Right atrium auricular region (tissue), 2 donors: ENCODE data around the gene RMND5A. TPM values are rescaled to one million over a fixed set of nuclear protein-coding genes. Genes with fewer than 3 reads are reported as not detected.
"Not testable (repeated sequence)": the region's sequence is repeated elsewhere in the genome, so short reads cannot be mapped to it uniquely, and the experiment has no call there.

Source experiments
- DNase-seq: peaks from one replicate; pipeline ENCODE4 v3.0.0-alpha.2; 2019; ENCODE audit warnings: low spot score
- H3K27ac ChIP-seq, 2 donors: fragments of 200-600 bp; sonication (generic); 1 replicate in 1 of 2; 2 replicates in 1 of 2; pipeline ENCODE4 v1.5.1; 2016 to 2019
- H3K27me3 ChIP-seq, 2 donors: fragments of 200-600 bp; sonication (generic); one replicate each; pipeline versions ENCODE4 v1.5.1 to v1.6.0; 2017 to 2019
- H3K36me3 ChIP-seq: fragments of 200-600 bp; sonication (generic); one replicate; pipeline ENCODE4 v1.5.1; 2016
- H3K4me1 ChIP-seq, 2 donors: fragments of 200-600 bp; sonication (generic); one replicate each; pipeline versions ENCODE4 v1.5.1 to v1.6.0; 2017 to 2019
- H3K4me3 ChIP-seq, 2 donors: fragments of 200-600 bp; sonication (generic); 1 replicate in 1 of 2; 2 replicates in 1 of 2; pipeline ENCODE4 v1.5.1; 2017 to 2019; ENCODE audit warnings: mild to moderate bottlenecking in 1 of 2, moderate library complexity in 1 of 2
- H3K9me3 ChIP-seq, 2 donors: fragments of 200-600 bp; sonication (generic); one replicate each; pipeline ENCODE4 v1.5.1; 2019
- total RNA-seq, 2 donors: library from RNA; depleted of rRNA; stranded (reverse); fragments of >200 nt; gene quantifications; one replicate each; pipeline ENCODE4 v1.1.0, GENCODE V29; 2016
- TF ChIP-seq, protein P1 (sequence below), 2 donors: fragments of 200-600 bp; sonication (generic); IDR thresholded peaks; one replicate each; pipeline ENCODE4 v1.5.1; 2019; ENCODE audit warnings: antibody characterized with exemption in 2 of 2

RMND5A gene
- total RNA-seq, 2 donors from 2014 or later: 71.0 to 76.6 TPM

DNA sequence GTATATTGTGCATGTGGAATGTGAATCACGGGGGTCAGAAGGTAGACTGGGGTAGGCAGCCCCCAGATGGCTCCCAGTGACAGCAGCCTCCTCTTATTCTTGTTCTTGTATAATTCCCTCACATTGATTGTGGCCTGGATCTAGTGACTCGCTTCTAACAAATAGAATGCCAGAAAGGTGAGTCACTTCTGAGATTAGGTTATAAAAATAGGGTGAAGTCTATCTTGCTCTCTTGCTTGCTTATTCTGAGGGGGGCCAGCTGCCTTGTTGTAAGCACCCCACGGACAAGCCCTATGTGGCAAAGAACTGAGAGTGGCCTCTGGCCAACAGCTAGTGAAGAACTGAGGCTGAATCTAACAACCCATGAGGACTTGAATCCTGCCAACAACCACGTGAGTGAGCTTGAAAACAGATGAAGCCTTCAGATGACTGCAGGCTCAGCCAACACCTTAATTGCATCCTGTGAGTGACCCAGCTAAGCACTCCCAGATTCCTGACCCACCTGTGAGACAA, 15.6 kb upstream of the RMND5A start:
- DNase-seq: no peak
- Histone ChIP-seq H3K27ac (peak overlapping the region; percentile 75 to 88), H3K27me3 (no peaks in the 10 kb centered on the region), H3K4me1 (peaks cover 0 to 19% of the 10 kb centered on the region in 2 donors), H3K4me3 (no peak overlapping the region), H3K36me3 (no peaks in the 10 kb centered on the region), H3K9me3 (peaks cover 0 to 9% of the 10 kb centered on the region in 2 donors)
- TF ChIP-seq, protein P1, sequence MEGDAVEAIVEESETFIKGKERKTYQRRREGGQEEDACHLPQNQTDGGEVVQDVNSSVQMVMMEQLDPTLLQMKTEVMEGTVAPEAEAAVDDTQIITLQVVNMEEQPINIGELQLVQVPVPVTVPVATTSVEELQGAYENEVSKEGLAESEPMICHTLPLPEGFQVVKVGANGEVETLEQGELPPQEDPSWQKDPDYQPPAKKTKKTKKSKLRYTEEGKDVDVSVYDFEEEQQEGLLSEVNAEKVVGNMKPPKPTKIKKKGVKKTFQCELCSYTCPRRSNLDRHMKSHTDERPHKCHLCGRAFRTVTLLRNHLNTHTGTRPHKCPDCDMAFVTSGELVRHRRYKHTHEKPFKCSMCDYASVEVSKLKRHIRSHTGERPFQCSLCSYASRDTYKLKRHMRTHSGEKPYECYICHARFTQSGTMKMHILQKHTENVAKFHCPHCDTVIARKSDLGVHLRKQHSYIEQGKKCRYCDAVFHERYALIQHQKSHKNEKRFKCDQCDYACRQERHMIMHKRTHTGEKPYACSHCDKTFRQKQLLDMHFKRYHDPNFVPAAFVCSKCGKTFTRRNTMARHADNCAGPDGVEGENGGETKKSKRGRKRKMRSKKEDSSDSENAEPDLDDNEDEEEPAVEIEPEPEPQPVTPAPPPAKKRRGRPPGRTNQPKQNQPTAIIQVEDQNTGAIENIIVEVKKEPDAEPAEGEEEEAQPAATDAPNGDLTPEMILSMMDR (IDR thresholded peaks at IDR 0.05): no peak

DNA sequence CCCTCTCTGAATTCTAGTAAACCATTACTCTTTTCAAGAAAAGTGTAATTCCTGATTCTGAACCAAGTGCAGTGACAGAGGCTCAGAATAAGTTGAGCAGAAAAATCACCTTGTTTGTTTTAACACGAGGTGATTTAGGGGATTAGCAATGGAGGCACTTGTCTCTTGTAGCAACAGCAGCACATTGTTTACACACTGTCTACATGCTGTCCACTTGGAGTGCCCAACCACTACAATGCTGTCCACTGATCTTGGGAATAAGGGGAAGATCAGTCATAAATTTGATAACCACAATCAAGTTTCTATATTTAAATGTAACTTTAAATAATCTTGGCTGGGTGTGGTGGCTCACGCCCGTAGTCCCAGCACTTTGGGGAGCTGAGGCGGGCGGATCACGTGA, 13.9 kb upstream of the RMND5A start:
- Histone ChIP-seq H3K27me3 (no peaks in the 10 kb centered on the region), H3K27ac (peak overlapping the region; percentile 75 to 88), H3K4me3 (no peak overlapping the region), H3K36me3 (no peaks in the 10 kb centered on the region), H3K4me1 (peaks cover 0 to 19% of the 10 kb centered on the region in 2 donors), H3K9me3 (peaks cover 0 to 9% of the 10 kb centered on the region in 2 donors)
- TF ChIP-seq, protein P1 (IDR thresholded peaks at IDR 0.05): no peak
- DNase-seq: no peak

DNA sequence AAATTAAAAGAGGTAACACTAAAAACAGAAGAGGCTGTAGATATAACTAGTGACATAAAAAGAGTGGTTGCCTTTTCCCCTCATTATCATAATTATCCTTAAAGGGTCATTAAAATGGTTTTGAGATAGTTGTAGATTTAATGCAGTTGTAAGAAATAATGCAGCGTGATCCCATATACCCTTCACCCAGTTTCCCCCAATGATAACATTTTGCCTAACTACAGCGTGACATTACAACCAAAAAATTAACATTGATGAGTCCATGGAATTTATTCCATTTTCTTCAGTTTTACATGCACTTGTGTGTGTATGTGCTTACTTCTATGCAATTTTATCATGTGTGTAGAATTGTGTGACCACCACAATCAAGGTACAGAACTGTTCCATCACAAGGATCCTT, 13.2 kb upstream of the RMND5A start:
- H3K27me3 ChIP-seq: no peaks in the 10 kb centered on the region
- H3K4me3 ChIP-seq: no peak overlapping the region
- peak overlapping the region; percentile 75 to 88 for H3K27ac ChIP-seq
- H3K4me1 ChIP-seq: peaks cover 0 to 19% of the 10 kb centered on the region in 2 donors
- TF ChIP-seq, protein P1 (IDR thresholded peaks at IDR 0.05): no peak
- no peaks in the 10 kb centered on the region for H3K36me3 ChIP-seq
- DNase-seq: no peak
- H3K9me3 ChIP-seq: peaks cover 0 to 9% of the 10 kb centered on the region in 2 donors

DNA sequence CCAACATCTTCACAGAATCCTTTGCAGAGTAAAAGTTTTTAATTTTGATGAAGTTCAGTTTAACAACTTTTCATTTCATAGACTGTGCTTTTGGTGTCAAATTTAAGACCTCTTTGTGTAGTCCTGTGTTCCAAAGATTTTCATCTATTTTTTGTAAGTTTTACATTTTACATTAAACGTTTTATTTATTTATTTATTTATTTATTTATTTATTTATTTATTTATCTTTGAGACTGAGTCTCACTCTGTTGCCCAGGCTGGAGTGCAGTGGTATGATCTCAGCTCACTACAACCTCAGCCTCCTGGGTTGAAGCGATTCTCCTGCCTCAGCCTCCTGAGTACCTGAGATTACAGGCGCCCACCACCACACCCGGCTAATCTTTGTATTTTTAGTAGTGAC, 12.0 kb upstream of the RMND5A start:
- DNase-seq, H3K9me3 ChIP-seq, H3K27ac ChIP-seq, H3K4me3 ChIP-seq, H3K27me3 ChIP-seq, H3K36me3 ChIP-seq: not testable (repeated sequence)
- H3K4me1 ChIP-seq: peaks cover 0 to 19% of the 10 kb centered on the region in 2 donors

DNA sequence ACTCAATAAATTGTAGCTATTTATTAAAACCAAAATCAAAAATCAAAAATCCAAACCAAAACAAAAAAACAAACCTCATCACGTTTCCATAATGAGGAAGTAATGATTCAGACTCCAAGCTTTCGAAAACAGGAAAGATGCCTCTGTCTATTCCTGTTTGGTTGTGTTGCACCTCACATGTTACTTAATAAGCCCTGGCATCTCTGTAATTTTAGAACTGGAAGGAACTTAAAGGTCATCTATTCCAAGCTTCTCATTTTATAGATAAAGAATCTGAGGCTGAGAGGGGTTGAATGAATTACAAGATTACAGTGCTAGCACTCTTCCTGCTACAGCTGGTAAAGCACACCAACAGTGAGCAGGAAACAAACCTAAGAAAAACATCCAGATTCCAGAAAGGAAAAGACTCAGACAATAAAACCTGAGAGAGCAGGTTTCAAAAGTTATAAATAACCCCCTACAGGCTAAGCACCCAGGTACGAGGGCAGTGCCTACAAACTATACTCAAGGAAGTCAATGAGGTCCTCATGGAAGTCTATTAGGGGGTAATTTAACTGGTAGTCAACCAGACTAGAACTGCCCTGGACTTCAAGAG, 5.4 kb upstream of the RMND5A start:
- DNase-seq, H3K4me1 ChIP-seq, H3K27me3 ChIP-seq, H3K9me3 ChIP-seq, H3K36me3 ChIP-seq, H3K4me3 ChIP-seq: not testable (repeated sequence)
- H3K27ac ChIP-seq: peak overlapping the region; percentile 46 to 83

DNA sequence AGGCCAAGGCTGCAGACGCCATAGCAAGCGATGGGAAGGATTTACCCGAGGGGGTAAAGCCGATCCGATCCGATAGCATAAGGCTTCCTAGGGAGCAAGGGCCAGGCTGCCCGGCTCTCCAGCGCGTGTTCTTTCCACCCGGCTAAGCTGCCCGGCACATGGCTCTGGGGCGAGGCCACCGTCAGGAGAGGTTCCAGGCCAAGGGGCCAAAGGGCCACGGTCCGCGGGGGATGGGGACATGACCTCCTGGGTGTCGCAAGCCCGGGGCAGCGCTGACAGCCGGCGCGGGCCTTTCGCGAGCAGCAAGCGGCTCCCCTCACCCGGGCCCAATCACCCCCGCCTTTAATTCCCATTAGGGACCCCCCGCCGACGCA, 841 bp upstream of the RMND5A start:
- H3K4me3 ChIP-seq: peak overlapping the region; percentile 29 to 70
- not testable (repeated sequence) for H3K4me1 ChIP-seq, H3K27me3 ChIP-seq, DNase-seq, H3K9me3 ChIP-seq, H3K36me3 ChIP-seq
- peak overlapping the region; percentile 84 to 85 for H3K27ac ChIP-seq

DNA sequence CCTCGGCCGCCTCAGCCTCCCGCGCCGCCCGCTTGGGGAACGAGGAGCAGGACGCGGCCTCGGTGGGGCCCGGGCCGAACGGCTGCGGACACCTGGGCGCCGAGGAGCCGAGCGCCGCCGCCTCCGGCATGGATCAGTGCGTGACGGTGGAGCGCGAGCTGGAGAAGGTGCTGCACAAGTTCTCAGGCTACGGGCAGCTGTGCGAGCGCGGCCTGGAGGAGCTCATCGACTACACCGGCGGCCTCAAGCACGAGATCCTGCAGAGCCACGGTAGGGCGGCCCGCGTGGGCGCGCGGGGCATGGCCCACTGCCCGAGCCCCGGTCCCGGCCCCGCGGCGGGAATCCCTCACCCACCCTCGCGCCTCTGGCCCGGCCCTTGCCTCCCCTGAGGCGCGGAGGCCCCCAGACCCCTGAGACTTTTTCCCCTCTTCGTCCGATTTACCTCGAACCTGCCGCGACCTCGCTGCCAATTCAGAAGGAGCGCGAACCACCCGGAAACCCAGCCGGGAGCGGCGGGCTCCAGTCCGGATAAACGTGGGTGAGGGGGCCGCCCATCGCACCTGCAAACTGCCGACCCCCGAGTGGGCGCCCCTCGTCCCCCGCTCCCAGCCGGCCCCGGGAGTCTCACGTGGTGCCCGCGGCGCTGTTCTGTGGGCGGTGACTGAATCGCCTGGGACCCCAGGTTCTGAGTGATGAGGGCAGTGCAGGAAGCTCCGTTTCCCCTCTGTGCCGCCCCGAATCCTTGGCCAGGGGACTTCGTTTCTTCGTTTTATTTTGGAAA, 639 bp downstream of the RMND5A start:
- peak overlapping the region; percentile 84 to 85 for H3K27ac ChIP-seq
- peak overlapping the region; percentile 59 to 70 for H3K4me3 ChIP-seq
- H3K4me1 ChIP-seq, DNase-seq, H3K9me3 ChIP-seq, H3K36me3 ChIP-seq, H3K27me3 ChIP-seq: not testable (repeated sequence)

DNA sequence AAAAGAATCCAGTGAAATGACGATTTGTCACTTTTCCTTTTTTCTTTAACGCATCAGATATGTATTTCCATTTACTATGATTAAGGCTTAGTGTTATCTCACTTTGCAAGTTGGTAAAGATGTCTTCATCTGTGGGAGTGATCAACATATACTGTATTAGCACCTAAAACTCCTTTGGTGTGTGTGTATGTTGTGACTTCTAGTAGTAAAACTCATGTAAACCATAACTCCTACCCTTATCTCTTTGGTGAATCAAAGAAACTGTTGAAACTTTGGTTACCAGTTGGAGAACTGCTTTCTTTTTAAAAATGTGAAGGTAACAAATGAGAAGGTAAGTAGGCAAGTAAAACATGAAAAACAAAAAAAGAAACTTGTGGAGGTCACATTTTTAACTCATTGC, 5.6 kb downstream of the RMND5A start:
- H3K27ac ChIP-seq, H3K27me3 ChIP-seq, H3K36me3 ChIP-seq, DNase-seq, H3K4me3 ChIP-seq, H3K4me1 ChIP-seq, H3K9me3 ChIP-seq: not testable (repeated sequence)

DNA sequence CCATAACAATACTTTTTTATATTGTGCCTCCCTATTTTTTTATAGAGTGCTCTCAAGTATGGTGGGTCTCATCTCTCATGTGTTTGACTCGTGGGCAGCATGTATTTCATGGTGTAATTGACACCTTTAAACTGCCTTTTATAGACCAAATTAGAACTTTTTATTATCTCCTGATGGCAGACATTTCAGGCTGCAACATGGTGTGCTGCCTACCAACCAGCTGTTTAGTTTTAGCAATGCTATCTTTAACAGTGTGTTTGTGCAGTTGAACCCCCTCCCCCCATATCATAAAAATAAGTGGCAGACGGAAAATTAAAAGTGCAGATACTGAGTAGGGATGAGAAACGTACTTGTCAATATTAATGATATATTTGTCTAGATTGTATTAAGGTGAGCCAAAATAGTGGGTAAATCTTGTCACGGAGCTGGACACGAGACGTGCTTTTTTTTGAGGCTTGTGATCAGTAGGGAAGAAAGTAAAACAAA, 12.0 kb downstream of the RMND5A start:
- not testable (repeated sequence) for H3K27ac ChIP-seq, H3K4me1 ChIP-seq, H3K9me3 ChIP-seq, DNase-seq, H3K36me3 ChIP-seq, H3K27me3 ChIP-seq, H3K4me3 ChIP-seq

DNA sequence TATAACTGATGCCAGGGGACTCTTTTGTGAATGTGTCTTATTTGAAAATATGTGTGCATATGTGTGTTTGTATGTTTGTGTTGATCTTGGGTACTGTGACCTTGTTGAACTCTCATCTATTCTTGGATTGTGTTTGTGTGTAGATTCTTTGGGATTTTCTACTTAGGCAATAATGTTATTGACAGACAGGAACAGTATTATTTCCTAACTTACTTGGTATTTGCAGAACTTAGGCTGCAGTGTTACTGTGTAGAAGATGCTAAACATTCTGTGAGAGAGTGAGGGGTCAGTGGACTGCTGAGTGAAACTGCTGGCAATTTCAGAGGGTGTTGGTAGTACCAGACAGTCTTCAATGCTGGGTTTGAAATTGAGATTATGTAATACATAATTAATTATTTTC, 12.7 kb downstream of the RMND5A start:
- H3K27ac ChIP-seq, H3K36me3 ChIP-seq, H3K9me3 ChIP-seq, H3K27me3 ChIP-seq, H3K4me1 ChIP-seq, H3K4me3 ChIP-seq, DNase-seq: not testable (repeated sequence)

DNA sequence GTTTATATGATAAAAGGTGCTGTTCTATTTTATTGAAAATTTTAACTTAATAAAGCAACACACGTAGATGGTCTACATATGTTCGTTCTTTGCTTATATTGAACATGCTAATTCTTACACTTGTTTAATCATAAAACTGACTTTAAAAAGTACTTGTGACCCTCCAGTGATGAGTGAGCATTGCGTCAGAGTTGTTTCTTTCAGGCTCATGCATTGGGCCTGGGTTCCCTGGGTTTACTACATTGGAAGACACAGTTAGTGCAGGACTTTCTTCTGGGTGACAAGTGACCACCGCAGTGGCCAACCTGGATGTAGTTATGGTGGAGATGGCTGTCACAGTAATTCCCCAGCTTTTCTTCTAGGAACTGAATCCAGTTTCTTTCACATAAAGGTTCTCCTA, 13.4 kb downstream of the RMND5A start:
- not testable (repeated sequence) for H3K36me3 ChIP-seq, DNase-seq, H3K4me1 ChIP-seq, H3K27ac ChIP-seq, H3K27me3 ChIP-seq, H3K9me3 ChIP-seq, H3K4me3 ChIP-seq
